Panc1 (cell line): ENCODE measurements around the gene HPRT1. TPM values are rescaled to one million over a fixed set of nuclear protein-coding genes. Genes with fewer than 3 reads are reported as not detected.

Experiments used
- ATAC-seq: fragments of 200-7000 bp; cut with Tn5 transposase; 2 replicates; pipeline ENCODE4 v1.9.1; 2020; ENCODE audit warnings: mild to moderate bottlenecking, moderate library complexity
- BruUV-seq: library from RNA; stranded (reverse); fragments of 400-500 nt; replicated peaks from 2 replicates; lab custom pipeline; 2021; lab: Mats Ljungman, UMichigan
- CTCF ChIA-PET: fragments of 300-600 bp; sonication (Branson Sonifier 250); formaldehyde crosslinking; loops from one replicate; lab custom pipeline; 2022; ENCODE audit warnings: antibody characterized with exemption; lab: Charles Lee
- POLR2A ChIA-PET: fragments of 300-600 bp; sonication (Branson Sonifier 250); formaldehyde crosslinking; loops from one replicate; lab custom pipeline; 2022; ENCODE audit warnings: antibody characterized with exemption; lab: Charles Lee
- DNase-seq: peaks from one replicate; pipeline ENCODE4 v3.0.0-alpha.2; 2010; ENCODE audit warnings: low read depth, low spot score
- H3K27ac ChIP-seq: 2 replicates; pipeline ENCODE4 v1.5.1; 2011; ENCODE audit warnings: mild to moderate bottlenecking, low read length, inconsistent platforms
- H3K27me3 ChIP-seq: fragments of 200-500 bp; sonication (Bioruptor generic); 2 replicates; pipeline ENCODE4 v1.6.0; 2014; ENCODE audit warnings: low read length, inconsistent platforms; ENCODE audit not compliant: control insufficient read depth, insufficient read depth
- H3K36me3 ChIP-seq: fragments of 200-500 bp; sonication (Bioruptor generic); 2 replicates; pipeline ENCODE4 v1.5.1; 2014; ENCODE audit warnings: inconsistent platforms, mild to moderate bottlenecking, low read length, moderate library complexity; ENCODE audit not compliant: control insufficient read depth, insufficient read depth
- H3K4me1 ChIP-seq: 2 replicates; pipeline ENCODE4 v1.5.1; 2011; ENCODE audit warnings: inconsistent platforms, mild to moderate bottlenecking, low read length, moderate library complexity; ENCODE audit not compliant: control insufficient read depth, insufficient read depth
- H3K4me3 ChIP-seq, 2 experiments: 2 replicates each; pipeline ENCODE4 v1.5.1; 2011 to 2012; ENCODE audit warnings: low read depth in 2 of 2, low read length in 2 of 2, mild to moderate bottlenecking in 2 of 2, inconsistent platforms in 1 of 2, moderate library complexity in 1 of 2
- H3K9me3 ChIP-seq: fragments of 200-500 bp; sonication (Bioruptor generic); 2 replicates; pipeline ENCODE4 v1.5.1; 2014; ENCODE audit warnings: low read depth, mild to moderate bottlenecking, inconsistent platforms, low read length, moderate library complexity; ENCODE audit not compliant: control insufficient read depth, insufficient read depth
- CTCF ChIP-seq: fragments of 450-650 bp; IDR thresholded peaks from 2 replicates; pipeline ENCODE4 v1.5.1; 2017; ENCODE audit warnings: mild to moderate bottlenecking
- POLR2AphosphoS5 ChIP-seq: IDR thresholded peaks from 2 replicates; pipeline ENCODE4 v1.6.1; 2012; ENCODE audit warnings: mild to moderate bottlenecking, low read depth, low read length, moderate library complexity
- REST ChIP-seq, 2 experiments: IDR thresholded peaks; 2 replicates each; pipeline ENCODE4 v1.6.1; 2011 to 2012; ENCODE audit warnings: low read depth in 2 of 2, control low read depth in 1 of 2, low read length in 1 of 2, mild to moderate bottlenecking in 1 of 2, moderate library complexity in 1 of 2; ENCODE audit not compliant: insufficient read depth in 1 of 2
- SIN3A ChIP-seq: IDR thresholded peaks from 2 replicates; pipeline ENCODE4 v1.6.1; 2012; ENCODE audit warnings: low read depth, mild to moderate bottlenecking, low read length, moderate library complexity, borderline replicate concordance; ENCODE audit not compliant: insufficient read depth
- TCF7L2 ChIP-seq: IDR thresholded peaks from 2 replicates; pipeline ENCODE4 v1.6.1; 2011; ENCODE audit warnings: mild to moderate bottlenecking, low read depth, low read length, inconsistent platforms
- in situ Hi-C: cut with HindIII; loops from 2 replicates; pipeline ENCODE4 v1.10.0; 2016; ENCODE audit warnings: low sequenced_read_pairs, low pct_unique_long_range_greater_than_20kb
- intact Hi-C: fragments of 100-400 bp; cut with micrococcal nuclease; formaldehyde crosslinking; loops from one replicate; pipeline ENCODE4 v1.10.0; 2022; ENCODE audit not compliant: unreplicated experiment
- total RNA-seq: library from RNA; stranded (reverse); gene quantifications from one replicate; pipeline ENCODE4 v1.2.1, GENCODE V29; 2021; ENCODE audit not compliant: unreplicated experiment

HPRT1 gene
- total RNA-seq, 1 experiment from 2014 or later: 77.1 TPM

GRCh38 chrX:134537179-134537955 lies 77.4 kb downstream of the HPRT1 start:
- in situ Hi-C loops: no loop called here

GRCh38 chrX:134538316-134538715 lies 78.4 kb downstream of the HPRT1 start:
- H3K4me1 ChIP-seq: peaks cover 18% of the 10 kb centered on the region
- in situ Hi-C loops (no loop called here), intact Hi-C loops (no loop called here)
- no peak overlapping the region for H3K27ac ChIP-seq
- no peak for TF ChIP-seq POLR2AphosphoS5
- no peaks in the 10 kb centered on the region for H3K27me3 ChIP-seq
- ChIA-PET POLR2A (no interaction called here), CTCF (interaction anchor here (1.0 kb wide), 1 partner anchor 17 kb away, joined by 3 read pairs; no protein-coding TSS in a partner anchor)
- no peak overlapping the region for H3K4me3 ChIP-seq
- no peaks in the 10 kb centered on the region for H3K36me3 ChIP-seq
- no TSS peak for BruUV-seq
- no peak for ATAC-seq
- H3K9me3 ChIP-seq: no peaks in the 10 kb centered on the region
- no peak for DNase-seq

More at GRCh38 chrX:134537179-134537955, 77.4 kb downstream of the HPRT1 start:
- no peaks in the 10 kb centered on the region for H3K9me3 ChIP-seq
- no peak for DNase-seq
- no peaks in the 10 kb centered on the region for H3K27me3 ChIP-seq
- no peak for TF ChIP-seq CTCF
- TF ChIP-seq REST (IDR thresholded peaks at IDR 0.05; ENCODE audit: insufficient read depth in 1 of 2, low read depth in 2 of 2, low read length in 1 of 2): no peak
- TF ChIP-seq SIN3A: no peak
- no peak for TF ChIP-seq TCF7L2
- no peak for TF ChIP-seq POLR2AphosphoS5
- no TSS peak for BruUV-seq
- POLR2A ChIA-PET: interaction anchor here (0.7 kb wide), 1 partner anchor 31 kb away, joined by 5 read pairs; no protein-coding TSS in a partner anchor
- H3K4me1 ChIP-seq: peaks cover 15% of the 10 kb centered on the region
- no peak overlapping the region for H3K4me3 ChIP-seq
- CTCF ChIA-PET: no interaction called here
- peak overlapping the region; percentile 57 for H3K27ac ChIP-seq
- ATAC-seq: peak; percentile 72
- intact Hi-C loops: no loop called here
- no peaks in the 10 kb centered on the region for H3K36me3 ChIP-seq

GRCh38 chrX:134541906-134542305 lies 81.9 kb downstream of the HPRT1 start:
- no peaks in the 10 kb centered on the region for H3K9me3 ChIP-seq
- in situ Hi-C loops (no loop called here), intact Hi-C loops (no loop called here)
- H3K36me3 ChIP-seq: no peaks in the 10 kb centered on the region; the same call in 1 of the 2 replicates
- peaks cover 18% of the 10 kb centered on the region for H3K4me1 ChIP-seq
- no peaks in the 10 kb centered on the region for H3K27me3 ChIP-seq
- no peak overlapping the region for H3K4me3 ChIP-seq
- BruUV-seq: no TSS peak
- POLR2A ChIA-PET: no interaction called here
- CTCF ChIA-PET: no interaction called here
- TF ChIP-seq POLR2AphosphoS5: no peak
- DNase-seq (no peak), ATAC-seq (no peak)
- H3K27ac ChIP-seq: no peak overlapping the region
